ENCODE measurements around the gene DNAJC5G. TPM values are rescaled to one million over a fixed set of nuclear protein-coding genes. Genes with fewer than 3 reads are reported as not detected.

The DNAJC5G gene
- total and polyA plus RNA-seq, 2 donors (not counting 3 experiments of a cell fraction or from before 2014, with no cell fraction given) = 0.77 to 1.4 TPM

GRCh38 chr2:27233341-27233740, 41.9 kb upstream of the DNAJC5G start:
- POLR2A ChIA-PET = no interaction called here
- Histone ChIP-seq H3K79me2 (ENCODE audit: control insufficient read depth, insufficient read depth, low read length) (no peaks in the 10 kb centered on the region), H4K20me1 (replicated peaks; ENCODE audit: control insufficient read depth, extremely low read depth, insufficient read depth, low read length) (no peaks in the 10 kb centered on the region), H3K27me3 (ENCODE audit: control insufficient read depth in 2 of 2, insufficient read depth in 2 of 2, low read length in 2 of 2) (no peaks in the 10 kb centered on the region), H2AFZ (ENCODE audit: low read depth, low read length) (no peak overlapping the region), H3K9me3 (replicated peaks; ENCODE audit: control insufficient read depth, insufficient read depth, low read length) (no peaks in the 10 kb centered on the region), H3K36me3 (ENCODE audit: control insufficient read depth in 2 of 2, extremely low read depth in 1 of 2, insufficient read depth in 2 of 2, low read length in 2 of 2) (peaks cover 20 to 63% of the 10 kb centered on the region in 2 experiments), H3K9me1 (replicated peaks; ENCODE audit: control insufficient read depth, extremely low read depth, insufficient read depth, low read length) (no peaks in the 10 kb centered on the region), H3K27ac (ENCODE audit: insufficient read depth, low read depth, low read length) (no peak overlapping the region), H3K4me2 (ENCODE audit: insufficient read depth, low read length) (no peak overlapping the region), H3K4me1 (ENCODE audit: control insufficient read depth, extremely low read depth, insufficient read depth, low read length) (no peaks in the 10 kb centered on the region), H3K4me3 (replicated peaks in 1 of 3; ENCODE audit: insufficient read depth in 1 of 3, low read depth in 1 of 3, low read length in 3 of 3) (no peak overlapping the region), H3K9ac (replicated peaks; ENCODE audit: extremely low read depth, insufficient read depth, low read length) (no peak overlapping the region)
- no peak for DNase-seq (ENCODE audit: low read depth, low spot score)
- TF ChIP-seq MAX (IDR thresholded peaks at IDR 0.05; ENCODE audit: insufficient read depth, insufficient read length) (no peak), POLR2AphosphoS5 (IDR thresholded peaks at IDR 0.05; ENCODE audit: insufficient read depth, low read depth, low read length) (no peak), GATA2 (IDR thresholded peaks at IDR 0.05; ENCODE audit: insufficient read depth, insufficient read length, low read depth, low read length) (no peak), FOS (IDR thresholded peaks at IDR 0.05; ENCODE audit: borderline replicate concordance, insufficient read depth, low read length) (no peak), MYC (IDR thresholded peaks at IDR 0.05; ENCODE audit: low read depth, low read length) (no peak), EZH2 (IDR thresholded peaks at IDR 0.05; ENCODE audit: borderline replicate concordance, low read depth, low read length, severe bottlenecking) (no peak), POLR2A (IDR thresholded peaks at IDR 0.05; ENCODE audit: low read depth, low read length) (no peak), JUN (IDR thresholded peaks at IDR 0.05; ENCODE audit: borderline replicate concordance, insufficient read depth, insufficient read length, low read depth) (no peak), CTCF (IDR thresholded peaks at IDR 0.05; ENCODE audit: extremely low read depth in 1 of 2, insufficient read depth in 1 of 2, low read depth in 1 of 2, low read length in 2 of 2) (no peak)
- CTCF ChIA-PET = interaction anchor here (0.9 kb wide), 1 partner anchor 22 kb away, joined by 3 read pairs; no protein-coding TSS in a partner anchor
- BruUV-seq (replicated peaks) = no TSS peak
- intact Hi-C loops (cut with micrococcal nuclease) (no loop called here), dilution Hi-C loops (cut with MboI; ENCODE audit: extremely low pct_ligation_motif_present, low sequenced_read_pairs) (no loop called here)
- FAIRE-seq = no peak

All from endothelial cell of umbilical vein (primary cell).